ENCODE results near the gene ALB.
A peak's percentile ranks its signal among the peaks of the same experiment; 100 is the strongest.

Gene ALB

GRCh38 chr4:73432169-73433000 is 28.3 kb downstream of the ALB start:
- no peak for DNase-seq

GRCh38 chr4:73433140-73433539 is 29.1 kb downstream of the ALB start:
- no peak for DNase-seq

GRCh38 chr4:73434311-73434710 is 30.2 kb downstream of the ALB start:
- no peak for DNase-seq

- no peak for DNase-seq
These were observed 31.9 kb downstream of the ALB start, which contains the start of gene AFP for GRCh38 chr4:73435984-73436383. Gene AFP (plus strand): TSS chr4:73436221. CDS start chr4:73436263, 42 bp downstream.

- DNase-seq: no peak
These were observed 32.8 kb downstream of the ALB start for GRCh38 chr4:73436674-73437557.

GRCh38 chr4:73437558-73437956 is 33.5 kb downstream of the ALB start:
- DNase-seq: no peak

- DNase-seq: no peak
These were observed 34.0 kb downstream of the ALB start for GRCh38 chr4:73438048-73438447.

GRCh38 chr4:73438582-73439215 is 34.6 kb downstream of the ALB start:
- DNase-seq: no peak

- DNase-seq: no peak
These were observed 35.4 kb downstream of the ALB start for GRCh38 chr4:73439445-73439844.

- no peak for DNase-seq
These were observed 35.9 kb downstream of the ALB start for GRCh38 chr4:73439991-73440390.

- no peak for DNase-seq
These were observed 36.6 kb downstream of the ALB start for GRCh38 chr4:73440653-73441052.

- no peak for DNase-seq
These were observed 38.2 kb downstream of the ALB start for GRCh38 chr4:73442275-73442674.

GRCh38 chr4:73443224-73443623 is 39.1 kb downstream of the ALB start:
- DNase-seq: no peak

GRCh38 chr4:73445383-73446335 is 41.6 kb downstream of the ALB start:
- DNase-seq: no peak

- peak; percentile 34 for DNase-seq
These were observed 42.4 kb downstream of the ALB start for GRCh38 chr4:73446336-73446938.

- no peak for DNase-seq
These were observed 43.6 kb downstream of the ALB start for GRCh38 chr4:73447671-73448070.

GRCh38 chr4:73448448-73449203 is 44.5 kb downstream of the ALB start:
- no peak for DNase-seq

GRCh38 chr4:73450398-73451004 is 46.4 kb downstream of the ALB start:
- peak; percentile 89 for DNase-seq

GRCh38 chr4:73451404-73451803 is 47.3 kb downstream of the ALB start:
- DNase-seq: peak; percentile 60

- DNase-seq: no peak
These were observed 48.1 kb downstream of the ALB start for GRCh38 chr4:73451981-73452747.

Data from NCI-H1092 (cell line).